Neural progenitor cell (in vitro differentiated cells): ENCODE measurements around the gene FARP1. TPM values are rescaled to one million over a fixed set of nuclear protein-coding genes. Genes with fewer than 3 reads are reported as not detected.

Experiments used
- DNase-seq: peaks from one replicate; pipeline ENCODE4 v3.0.0-alpha.2; 2016; ENCODE audit warnings: low spot score
- H2AFZ ChIP-seq: fragments of 200-600 bp; sonication (generic); replicated peaks from 2 replicates; pipeline ENCODE4 v1.6.1; 2016; ENCODE audit warnings: antibody characterized with exemption
- H3F3A ChIP-seq: fragments of 200-600 bp; sonication (generic); 2 replicates; pipeline ENCODE4 v1.6.1; 2016; ENCODE audit warnings: antibody characterized with exemption, low read depth
- H3K27ac ChIP-seq: fragments of 200-600 bp; sonication (generic); 2 replicates; pipeline ENCODE4 v1.5.1; 2016; ENCODE audit warnings: mild to moderate bottlenecking
- H3K27me3 ChIP-seq: fragments of 200-600 bp; sonication (generic); 2 replicates; pipeline ENCODE4 v1.6.1; 2016; ENCODE audit warnings: mild to moderate bottlenecking, moderate library complexity
- H3K36me3 ChIP-seq: fragments of 200-600 bp; sonication (generic); 2 replicates; pipeline ENCODE4 v1.5.1; 2016
- H3K4me1 ChIP-seq: fragments of 200-600 bp; sonication (generic); 2 replicates; pipeline ENCODE4 v1.6.1; 2016; ENCODE audit warnings: mixed run types
- H3K4me2 ChIP-seq: fragments of 200-600 bp; sonication (generic); 2 replicates; pipeline ENCODE4 v1.6.1; 2016
- H3K4me3 ChIP-seq: fragments of 200-600 bp; sonication (generic); 2 replicates; pipeline ENCODE4 v1.5.1; 2016
- H3K79me2 ChIP-seq: fragments of 200-600 bp; sonication (generic); 2 replicates; pipeline ENCODE4 v1.6.1; 2016; ENCODE audit warnings: low read depth
- H3K9ac ChIP-seq: fragments of 200-600 bp; sonication (generic); 2 replicates; pipeline ENCODE4 v1.6.1; 2016
- H3K9me3 ChIP-seq: fragments of 200-600 bp; sonication (generic); 2 replicates; pipeline ENCODE4 v1.5.1; 2016; ENCODE audit warnings: low read depth
- H4K20me1 ChIP-seq: fragments of 200-600 bp; sonication (generic); 2 replicates; pipeline ENCODE4 v1.6.1; 2016; ENCODE audit warnings: low read depth
- H3K27ac Mint-ChIP-seq: 3 replicates; pipeline ENCODE4 v1.8.0; 2021; ENCODE audit warnings: mixed read lengths
- H3K27me3 Mint-ChIP-seq: 2 replicates; pipeline ENCODE4 v1.8.0; 2022; ENCODE audit warnings: low read depth, mild to moderate bottlenecking, inconsistent platforms, moderate library complexity, mixed read lengths; ENCODE audit not compliant: insufficient read depth
- H3K36me3 Mint-ChIP-seq: 3 replicates; pipeline ENCODE4 v1.8.0; 2021; ENCODE audit warnings: mixed read lengths
- H3K4me1 Mint-ChIP-seq: 3 replicates; pipeline ENCODE4 v1.8.0; 2021; ENCODE audit warnings: mixed read lengths
- H3K4me3 Mint-ChIP-seq: 3 replicates; pipeline ENCODE4 v1.8.0; 2021; ENCODE audit warnings: mild to moderate bottlenecking, moderate library complexity, mixed read lengths
- H3K9me3 Mint-ChIP-seq: 3 replicates; pipeline ENCODE4 v1.8.0; 2020; ENCODE audit warnings: mixed read lengths
- CTCF ChIP-seq: fragments of 200-600 bp; sonication (generic); IDR thresholded peaks from 2 replicates; pipeline ENCODE4 v1.5.1; 2017; ENCODE audit warnings: antibody characterized with exemption, mild to moderate bottlenecking
- EZH2 ChIP-seq: fragments of 200-600 bp; sonication (generic); IDR thresholded peaks from 2 replicates; pipeline ENCODE4 v1.6.1; 2017; ENCODE audit warnings: antibody characterized with exemption, mild to moderate bottlenecking, moderate library complexity
- EZH2phosphoT487 ChIP-seq: fragments of 200-600 bp; sonication (generic); IDR thresholded peaks from 2 replicates; pipeline ENCODE4 v1.6.1; 2017; ENCODE audit warnings: antibody characterized with exemption
- total RNA-seq: library from RNA; depleted of rRNA; stranded (reverse); fragments of >200 nt; gene quantifications from 2 replicates; pipeline ENCODE4 v1.2.3, GENCODE V29; 2015; ENCODE audit warnings: low replicate concordance

The FARP1 gene
- total RNA-seq, 1 donor from 2014 or later, result 78.0 TPM

- Histone ChIP-seq H3K27ac (no peak overlapping the region), H3K4me1 (peaks cover 28% of the 10 kb centered on the region), H3K36me3 (no peaks in the 10 kb centered on the region), H3K9me3 (no peaks in the 10 kb centered on the region), H3K4me3 (no peak overlapping the region), H3K9ac (no peak overlapping the region), H3K27me3 (no peaks in the 10 kb centered on the region), H2AFZ (no peak overlapping the region), H3K4me2 (no peak overlapping the region), H4K20me1 (peaks cover 75% of the 10 kb centered on the region), H3F3A (peaks cover 11% of the 10 kb centered on the region), H3K79me2 (peaks cover 59% of the 10 kb centered on the region)
- no peak for TF ChIP-seq EZH2
- TF ChIP-seq EZH2phosphoT487, result no peak
- no peak for TF ChIP-seq CTCF
- Mint-ChIP-seq H3K27me3 (peaks cover 4% of the 10 kb centered on the region), H3K36me3 (peaks cover 45% of the 10 kb centered on the region), H3K27ac (no peak overlapping the region), H3K9me3 (no peaks in the 10 kb centered on the region), H3K4me3 (no peak overlapping the region), H3K4me1 (peaks cover 39% of the 10 kb centered on the region)
- no peak for DNase-seq
Measured at GRCh38 chr13:98473135-98473787, 330.4 kb downstream of the FARP1 start.

GRCh38 chr13:98473788-98474144, 330.9 kb downstream of the FARP1 start:
- Mint-ChIP-seq H3K27ac (peak overlapping the region; percentile 55), H3K4me1 (peaks cover 39% of the 10 kb centered on the region), H3K36me3 (peaks cover 42% of the 10 kb centered on the region), H3K27me3 (peaks cover 4% of the 10 kb centered on the region), H3K9me3 (no peaks in the 10 kb centered on the region), H3K4me3 (no peak overlapping the region)
- H3K9ac ChIP-seq, result no peak overlapping the region
- DNase-seq, result no peak
- peaks cover 64% of the 10 kb centered on the region for H3K79me2 ChIP-seq
- peaks cover 16% of the 10 kb centered on the region for H3F3A ChIP-seq
- no peak overlapping the region for H3K27ac ChIP-seq
- no peaks in the 10 kb centered on the region for H3K27me3 ChIP-seq
- no peaks in the 10 kb centered on the region for H3K9me3 ChIP-seq
- no peak overlapping the region for H3K4me2 ChIP-seq
- H2AFZ ChIP-seq, result no peak overlapping the region
- no peak overlapping the region for H3K4me3 ChIP-seq
- peaks cover 75% of the 10 kb centered on the region for H4K20me1 ChIP-seq
- TF ChIP-seq EZH2 (no peak), CTCF (no peak), EZH2phosphoT487 (no peak)
- H3K36me3 ChIP-seq, result no peaks in the 10 kb centered on the region
- peaks cover 31% of the 10 kb centered on the region for H3K4me1 ChIP-seq

- peaks cover 36% of the 10 kb centered on the region for H3K4me1 ChIP-seq
Measured at GRCh38 chr13:98474292-98474691, 331.4 kb downstream of the FARP1 start.

More at GRCh38 chr13:98474292-98474691, 331.4 kb downstream of the FARP1 start:
- Histone ChIP-seq H3K4me2 (no peak overlapping the region), H3K79me2 (peaks cover 70% of the 10 kb centered on the region), H3F3A (peaks cover 21% of the 10 kb centered on the region), H3K4me3 (no peak overlapping the region), H3K27me3 (no peaks in the 10 kb centered on the region), H4K20me1 (peaks cover 75% of the 10 kb centered on the region), H3K36me3 (no peaks in the 10 kb centered on the region), H3K9ac (no peak overlapping the region), H3K27ac (no peak overlapping the region), H2AFZ (no peak overlapping the region), H3K9me3 (no peaks in the 10 kb centered on the region)
- Mint-ChIP-seq H3K9me3 (no peaks in the 10 kb centered on the region), H3K27ac (peak overlapping the region; percentile 55), H3K27me3 (peaks cover 4% of the 10 kb centered on the region), H3K36me3 (peaks cover 43% of the 10 kb centered on the region), H3K4me1 (peaks cover 41% of the 10 kb centered on the region), H3K4me3 (no peak overlapping the region)
- no peak for DNase-seq
- TF ChIP-seq CTCF, result no peak
- no peak for TF ChIP-seq EZH2phosphoT487
- no peak for TF ChIP-seq EZH2
